ENCODE measurements around the gene CALM3.

DNA sequence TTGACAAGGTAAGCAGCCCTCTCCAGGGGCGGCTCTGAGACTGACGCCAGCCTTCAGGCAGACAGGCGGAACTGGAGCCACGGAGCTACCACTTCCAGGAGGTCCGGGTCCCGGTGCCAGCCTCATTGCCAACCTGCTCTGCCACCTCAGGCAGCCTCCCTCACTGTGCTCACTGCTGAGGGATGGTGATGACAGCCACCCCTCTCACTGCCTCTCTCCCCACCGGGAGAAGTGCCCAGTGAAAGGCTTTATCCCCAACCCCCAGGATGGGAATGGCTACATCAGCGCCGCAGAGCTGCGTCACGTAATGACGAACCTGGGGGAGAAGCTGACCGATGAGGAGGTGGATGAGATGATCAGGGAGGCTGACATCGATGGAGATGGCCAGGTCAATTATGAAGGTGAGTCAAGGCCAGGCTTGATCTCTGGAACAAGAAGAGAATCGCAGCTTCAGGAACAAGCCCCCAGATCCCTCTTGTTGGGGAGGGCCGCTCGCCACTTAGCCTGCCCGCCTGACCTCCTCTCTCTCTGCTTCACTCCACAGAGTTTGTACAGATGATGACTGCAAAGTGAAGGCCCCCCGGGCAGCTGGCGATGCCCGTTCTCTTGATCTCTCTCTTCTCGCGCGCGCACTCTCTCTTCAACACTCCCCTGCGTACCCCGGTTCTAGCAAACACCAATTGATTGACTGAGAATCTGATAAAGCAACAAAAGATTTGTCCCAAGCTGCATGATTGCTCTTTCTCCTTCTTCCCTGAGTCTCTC, 7.6 kb downstream of the CALM3 start:
- TF ChIP-seq CTCF (IDR thresholded peaks at IDR 0.05) = no peak
- TF ChIP-seq POLR2A (IDR thresholded peaks at IDR 0.05) = no peak
